Nephron progenitor cell (in vitro differentiated cells): ENCODE results near the gene PRDX2.

Experiments used
- DNase-seq: peaks from one replicate; pipeline ENCODE4 v3.0.0; 2021
- H3K27ac Mint-ChIP-seq: 2 replicates; pipeline ENCODE4 v1.8.0; 2021; ENCODE audit warnings: mild to moderate bottlenecking, moderate library complexity, mixed read lengths
- H3K27me3 Mint-ChIP-seq: 2 replicates; pipeline ENCODE4 v1.8.0; 2021; ENCODE audit warnings: mild to moderate bottlenecking, low read depth, mixed read lengths; ENCODE audit not compliant: poor library complexity
- H3K36me3 Mint-ChIP-seq: 2 replicates; pipeline ENCODE4 v1.8.0; 2021; ENCODE audit warnings: low read depth, mixed read lengths
- H3K4me1 Mint-ChIP-seq: 2 replicates; pipeline ENCODE4 v1.8.0; 2021; ENCODE audit warnings: mixed read lengths
- H3K4me3 Mint-ChIP-seq: 2 replicates; pipeline ENCODE4 v1.8.0; 2021; ENCODE audit warnings: mild to moderate bottlenecking, moderate library complexity, mixed read lengths
- H3K9me3 Mint-ChIP-seq: 2 replicates; pipeline ENCODE4 v1.8.0; 2021; ENCODE audit warnings: mild to moderate bottlenecking, moderate library complexity, mixed read lengths
- TF ChIP-seq, protein P1 (sequence below): fragments of 200-600 bp; sonication (generic); IDR thresholded peaks from 2 replicates; pipeline ENCODE4 v1.5.0; 2021; ENCODE audit warnings: antibody characterized with exemption

Gene PRDX2

GRCh38 chr19:12786952-12787351, 14.6 kb downstream of the PRDX2 start:
- TF ChIP-seq, protein P1, sequence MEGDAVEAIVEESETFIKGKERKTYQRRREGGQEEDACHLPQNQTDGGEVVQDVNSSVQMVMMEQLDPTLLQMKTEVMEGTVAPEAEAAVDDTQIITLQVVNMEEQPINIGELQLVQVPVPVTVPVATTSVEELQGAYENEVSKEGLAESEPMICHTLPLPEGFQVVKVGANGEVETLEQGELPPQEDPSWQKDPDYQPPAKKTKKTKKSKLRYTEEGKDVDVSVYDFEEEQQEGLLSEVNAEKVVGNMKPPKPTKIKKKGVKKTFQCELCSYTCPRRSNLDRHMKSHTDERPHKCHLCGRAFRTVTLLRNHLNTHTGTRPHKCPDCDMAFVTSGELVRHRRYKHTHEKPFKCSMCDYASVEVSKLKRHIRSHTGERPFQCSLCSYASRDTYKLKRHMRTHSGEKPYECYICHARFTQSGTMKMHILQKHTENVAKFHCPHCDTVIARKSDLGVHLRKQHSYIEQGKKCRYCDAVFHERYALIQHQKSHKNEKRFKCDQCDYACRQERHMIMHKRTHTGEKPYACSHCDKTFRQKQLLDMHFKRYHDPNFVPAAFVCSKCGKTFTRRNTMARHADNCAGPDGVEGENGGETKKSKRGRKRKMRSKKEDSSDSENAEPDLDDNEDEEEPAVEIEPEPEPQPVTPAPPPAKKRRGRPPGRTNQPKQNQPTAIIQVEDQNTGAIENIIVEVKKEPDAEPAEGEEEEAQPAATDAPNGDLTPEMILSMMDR = no peak
- Mint-ChIP-seq H3K4me1 (peaks cover 36% of the 10 kb centered on the region), H3K36me3 (no peaks in the 10 kb centered on the region), H3K4me3 (no peak overlapping the region), H3K27me3 (peaks cover 4% of the 10 kb centered on the region), H3K27ac (no peak overlapping the region), H3K9me3 (no peaks in the 10 kb centered on the region)
- DNase-seq = no peak

GRCh38 chr19:12786141-12786870, 15.3 kb downstream of the PRDX2 start:
- TF ChIP-seq, protein P1 = no peak
- no peaks in the 10 kb centered on the region for H3K36me3 Mint-ChIP-seq
- DNase-seq = no peak
- peaks cover 36% of the 10 kb centered on the region for H3K4me1 Mint-ChIP-seq
- H3K27me3 Mint-ChIP-seq = peaks cover 4% of the 10 kb centered on the region
- H3K9me3 Mint-ChIP-seq = no peaks in the 10 kb centered on the region
- H3K4me3 Mint-ChIP-seq = no peak overlapping the region
- H3K27ac Mint-ChIP-seq = no peak overlapping the region

DNA sequence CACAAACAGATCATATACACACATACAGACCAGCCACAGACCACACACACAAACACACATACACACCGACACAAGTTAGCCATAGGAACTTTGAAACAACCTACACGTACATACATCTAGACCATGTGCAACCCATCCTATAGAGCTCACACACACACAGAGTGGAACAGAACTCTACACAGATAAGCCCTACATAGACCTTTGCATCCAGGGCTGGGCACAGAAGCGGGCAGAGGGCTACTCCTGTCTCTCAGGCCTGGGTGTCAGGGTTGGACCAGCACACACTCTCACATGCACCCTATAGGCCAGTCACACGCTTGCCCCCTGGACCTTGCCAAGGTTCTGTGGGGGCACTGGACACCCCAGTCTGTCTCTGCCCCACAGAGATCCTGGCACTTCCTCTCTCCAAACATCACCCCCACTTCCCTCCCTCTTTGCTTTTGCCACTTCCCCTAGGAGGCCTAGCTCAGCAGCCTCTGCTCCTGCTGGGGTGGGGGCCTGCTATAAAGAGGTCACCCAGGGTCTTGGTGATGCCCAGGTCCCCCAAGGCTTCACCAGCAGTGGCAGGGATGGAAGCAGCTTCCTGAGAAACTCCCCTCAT, 16.1 kb downstream of the PRDX2 start:
- no peak for DNase-seq
- H3K27me3 Mint-ChIP-seq = no peaks in the 10 kb centered on the region
- H3K9me3 Mint-ChIP-seq = no peaks in the 10 kb centered on the region
- H3K4me3 Mint-ChIP-seq = no peak overlapping the region
- no peak overlapping the region for H3K27ac Mint-ChIP-seq
- peaks cover 30% of the 10 kb centered on the region for H3K4me1 Mint-ChIP-seq
- TF ChIP-seq, protein P1 = no peak
- no peaks in the 10 kb centered on the region for H3K36me3 Mint-ChIP-seq

- no peaks in the 10 kb centered on the region for H3K9me3 Mint-ChIP-seq
- TF ChIP-seq, protein P1 = no peak
- H3K4me3 Mint-ChIP-seq = no peak overlapping the region
- peaks cover 28% of the 10 kb centered on the region for H3K4me1 Mint-ChIP-seq
- H3K36me3 Mint-ChIP-seq = no peaks in the 10 kb centered on the region
- DNase-seq = no peak
- no peaks in the 10 kb centered on the region for H3K27me3 Mint-ChIP-seq
- no peak overlapping the region for H3K27ac Mint-ChIP-seq
Observed at GRCh38 chr19:12784871-12785430, 16.6 kb downstream of the PRDX2 start.

DNA sequence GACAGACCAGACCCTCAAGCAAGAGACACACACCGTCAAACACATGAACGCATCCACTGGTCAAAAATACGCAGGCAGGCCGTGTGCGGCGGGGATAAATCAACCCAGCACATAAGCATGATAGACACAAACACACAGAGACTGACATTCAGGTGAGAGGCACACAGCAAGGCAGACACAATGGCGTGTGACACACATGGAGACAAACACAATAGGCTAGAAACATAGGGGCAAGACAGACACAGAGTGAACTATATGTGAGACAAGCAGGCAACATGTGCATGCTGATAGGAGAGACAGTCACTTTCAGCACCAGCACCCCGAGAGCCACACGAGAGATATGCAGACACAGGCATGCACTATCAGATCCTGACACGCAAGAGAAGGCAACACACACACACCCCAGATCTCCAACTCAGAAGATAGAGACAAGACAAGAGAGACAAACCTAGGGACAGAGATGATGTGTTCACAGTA, 17.2 kb downstream of the PRDX2 start:
- peaks cover 34% of the 10 kb centered on the region for H3K4me1 Mint-ChIP-seq
- H3K27ac Mint-ChIP-seq = no peak overlapping the region
- no peak overlapping the region for H3K4me3 Mint-ChIP-seq
- TF ChIP-seq, protein P1 = no peak
- no peaks in the 10 kb centered on the region for H3K36me3 Mint-ChIP-seq
- H3K27me3 Mint-ChIP-seq = no peaks in the 10 kb centered on the region
- H3K9me3 Mint-ChIP-seq = no peaks in the 10 kb centered on the region
- DNase-seq = no peak
